Adrenal gland (tissue), 12 donors: Measurements from ENCODE around the gene ATG4B. TPM values are rescaled to one million over a fixed set of nuclear protein-coding genes. Genes with fewer than 3 reads are reported as not detected.

Experiments used
- DNase-seq, 7 donors: peaks; one replicate each; pipeline ENCODE4 v3.0.0-alpha.2; 2019 to 2020
- H3K27ac ChIP-seq, 5 donors: fragments of 200-600 bp; sonication (generic) in 4 of 5; 1 replicate in 3 of 5; 2 replicates in 2 of 5; pipeline versions ENCODE4 v1.5.1 to v1.8.0; 2016 to 2020; ENCODE audit warnings: mild to moderate bottlenecking in 1 of 5
- H3K27me3 ChIP-seq: fragments of 200-600 bp; 2 replicates; pipeline ENCODE4 v1.8.0; 2021
- H3K36me3 ChIP-seq, 2 donors: fragments of 200-600 bp; replicated peaks in 1 of 2; 1 replicate in 1 of 2; 2 replicates in 1 of 2; pipeline versions ENCODE4 v1.5.1 to v1.8.0; 2018 to 2022
- H3K4me1 ChIP-seq, 2 donors: fragments of 200-600 bp; replicated peaks in 1 of 2; 1 replicate in 1 of 2; 2 replicates in 1 of 2; pipeline versions ENCODE4 v1.5.1 to v1.8.0; 2018 to 2021
- H3K4me3 ChIP-seq, 4 donors: fragments of 200-600 bp; sonication (generic) in 3 of 4; one replicate each; pipeline ENCODE4 v1.5.1; 2016 to 2018
- H3K9me3 ChIP-seq, 3 donors: fragments of 200-600 bp; sonication (generic) in 1 of 3; replicated peaks in 1 of 3; 1 replicate in 2 of 3; 2 replicates in 1 of 3; pipeline versions ENCODE4 v1.5.1 to v1.8.0; 2016 to 2021
- POLR2A ChIP-seq, 2 donors: fragments of 450-650 bp; IDR thresholded peaks; one replicate each; pipeline ENCODE4 v1.6.1; 2017; ENCODE audit warnings: antibody characterized with exemption in 2 of 2, mild to moderate bottlenecking in 2 of 2, moderate library complexity in 1 of 2
- WGBS, 4 donors: extraction: QIAGEN DNeasy Blood & Tissue Kit in 2 of 4; methylation state at CpG; one replicate each; pipeline versions ENCODE4 v1.1.5 to v1.1.7; 2013 to 2017; 5-methylcytosine and 5-hydroxymethylcytosine counted together
- intact Hi-C, 2 donors: fragments of 100-400 bp; cut with DNase I; formaldehyde crosslinking; loops; one replicate each; pipeline versions ENCODE4 v1.14.1 to v1.15.0; 2022 to 2023
- polyA plus RNA-seq, 3 donors: library from polyadenylated mRNA; stranded (reverse); fragments of 200-250 nt in 2 of 3; fragments of 350-450 nt in 1 of 3; fragmentation: Illumina TruSeq in 1 of 3; extraction: RNeasy Lipid Tissue Mini Kit (QIAGEN cat#74804) in 1 of 3; gene quantifications; one replicate each; pipeline ENCODE4 v1.2.3, GENCODE V29; 2013 to 2014
- total RNA-seq, 9 donors: library from RNA; depleted of rRNA in 4 of 9; stranded (reverse); fragments of >200 nt in 4 of 9; fragments of 120-200 nt in 1 of 9; fragmentation: NEBNext Ultra II Directional in 1 of 9; extraction: Animal tissue kit (Norgen Biotek cat#: 25700) in 1 of 9; gene quantifications; one replicate each; pipeline versions ENCODE4 v1.1.0 to v1.2.4, GENCODE V29; 2013 to 2023
- TF ChIP-seq, protein P1 (sequence below), 6 experiments: fragments of 450-650 bp in 4 of 6; fragments of 200-600 bp in 2 of 6; sonication (generic) in 1 of 6; IDR thresholded peaks; 1 replicate in 5 of 6; 2 replicates in 1 of 6; pipeline versions ENCODE4 v1.5.1 to v1.8.0; 2016 to 2021; ENCODE audit warnings: antibody characterized with exemption in 6 of 6, mild to moderate bottlenecking in 2 of 6, moderate library complexity in 1 of 6
- donor health status: healthy with polysubstance abuse.
- donor health status: Bipolar disorder and iron deficiency.
- donor health status: DM: yes; HTN: yes; CAD: no.
- donor health status: DM: no; HTN: no; CAD: no.
- donor health status: DM: no; HTN: no; CAD: no.
- donor health status: DM: yes; HTN: yes; CAD: no.

ATG4B gene
- total and polyA plus RNA-seq, 12 donors = 37.3 to 167 (median 60.2) TPM

DNA sequence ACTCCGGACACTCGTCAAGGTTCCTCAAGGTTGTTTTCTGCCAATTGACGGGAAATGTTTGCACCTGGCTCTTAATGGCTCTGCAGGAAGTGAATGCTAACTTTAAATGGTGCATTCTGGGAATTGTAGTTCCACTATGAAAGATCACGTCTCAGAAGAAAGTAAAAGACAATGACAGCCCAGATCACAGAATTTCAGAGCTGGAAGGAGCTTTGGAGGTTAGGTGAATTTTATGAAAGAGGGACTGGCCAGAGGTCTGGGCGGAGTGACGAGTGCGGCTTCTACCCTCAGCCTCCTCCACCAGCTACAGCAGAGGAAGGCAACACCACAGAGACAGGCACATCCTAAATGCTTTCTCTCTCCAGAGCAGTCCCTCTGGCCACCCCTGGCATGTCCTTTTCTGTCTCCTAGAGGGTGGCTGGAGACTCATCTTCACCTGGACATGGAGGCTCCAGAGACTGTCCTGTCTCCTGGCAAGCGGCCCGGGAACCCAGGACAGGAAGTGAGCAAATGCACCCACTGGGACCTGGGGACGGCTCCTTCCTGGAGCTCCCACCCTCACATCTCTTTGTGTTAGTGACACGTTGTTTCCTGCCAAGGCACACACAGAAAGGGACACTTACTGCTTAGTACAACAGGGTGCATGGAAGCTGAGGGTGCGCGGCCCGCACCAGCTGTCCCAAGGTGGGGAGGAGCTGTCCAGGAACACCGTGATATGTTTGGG, 19.9 kb upstream of the ATG4B start:
- TF ChIP-seq, protein P1, sequence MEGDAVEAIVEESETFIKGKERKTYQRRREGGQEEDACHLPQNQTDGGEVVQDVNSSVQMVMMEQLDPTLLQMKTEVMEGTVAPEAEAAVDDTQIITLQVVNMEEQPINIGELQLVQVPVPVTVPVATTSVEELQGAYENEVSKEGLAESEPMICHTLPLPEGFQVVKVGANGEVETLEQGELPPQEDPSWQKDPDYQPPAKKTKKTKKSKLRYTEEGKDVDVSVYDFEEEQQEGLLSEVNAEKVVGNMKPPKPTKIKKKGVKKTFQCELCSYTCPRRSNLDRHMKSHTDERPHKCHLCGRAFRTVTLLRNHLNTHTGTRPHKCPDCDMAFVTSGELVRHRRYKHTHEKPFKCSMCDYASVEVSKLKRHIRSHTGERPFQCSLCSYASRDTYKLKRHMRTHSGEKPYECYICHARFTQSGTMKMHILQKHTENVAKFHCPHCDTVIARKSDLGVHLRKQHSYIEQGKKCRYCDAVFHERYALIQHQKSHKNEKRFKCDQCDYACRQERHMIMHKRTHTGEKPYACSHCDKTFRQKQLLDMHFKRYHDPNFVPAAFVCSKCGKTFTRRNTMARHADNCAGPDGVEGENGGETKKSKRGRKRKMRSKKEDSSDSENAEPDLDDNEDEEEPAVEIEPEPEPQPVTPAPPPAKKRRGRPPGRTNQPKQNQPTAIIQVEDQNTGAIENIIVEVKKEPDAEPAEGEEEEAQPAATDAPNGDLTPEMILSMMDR (IDR thresholded peaks at IDR 0.05) = no peak
- no peak for TF ChIP-seq POLR2A (IDR thresholded peaks at IDR 0.05)
- DNase-seq = peak in 3 of 7 donors; percentile 45 to 69 (median 57)
- peak overlapping the region in 2 of 5 donors; percentile 13 to 55 for H3K27ac ChIP-seq
- 54 to 66% (median 60%) methylated on average over 15 of the region's 15 CpGs for WGBS, 4 donors
- peak overlapping the region in 1 of 4 donors; percentile 16 for H3K4me3 ChIP-seq
- no peaks in the 10 kb centered on the region for H3K36me3 ChIP-seq
- intact Hi-C loops = no loop called here
- H3K4me1 ChIP-seq = no peaks in the 10 kb centered on the region
- H3K27me3 ChIP-seq = no peaks in the 10 kb centered on the region
- H3K9me3 ChIP-seq = no peaks in the 10 kb centered on the region

GRCh38 chr2:241618296-241618805, 19.1 kb upstream of the ATG4B start:
- no peaks in the 10 kb centered on the region for H3K4me1 ChIP-seq
- H3K9me3 ChIP-seq = no peaks in the 10 kb centered on the region
- no peaks in the 10 kb centered on the region for H3K36me3 ChIP-seq
- H3K27me3 ChIP-seq = no peaks in the 10 kb centered on the region
- intact Hi-C loops = no loop called here
- no peak overlapping the region for H3K4me3 ChIP-seq
- TF ChIP-seq POLR2A (IDR thresholded peaks at IDR 0.05) = no peak
- TF ChIP-seq, protein P1 (IDR thresholded peaks at IDR 0.05) = no peak
- H3K27ac ChIP-seq = no peak overlapping the region
- DNase-seq = no peak
- WGBS, 4 donors = 77 to 94% (median 90%) methylated on average over 5 of the region's 5 CpGs

DNA sequence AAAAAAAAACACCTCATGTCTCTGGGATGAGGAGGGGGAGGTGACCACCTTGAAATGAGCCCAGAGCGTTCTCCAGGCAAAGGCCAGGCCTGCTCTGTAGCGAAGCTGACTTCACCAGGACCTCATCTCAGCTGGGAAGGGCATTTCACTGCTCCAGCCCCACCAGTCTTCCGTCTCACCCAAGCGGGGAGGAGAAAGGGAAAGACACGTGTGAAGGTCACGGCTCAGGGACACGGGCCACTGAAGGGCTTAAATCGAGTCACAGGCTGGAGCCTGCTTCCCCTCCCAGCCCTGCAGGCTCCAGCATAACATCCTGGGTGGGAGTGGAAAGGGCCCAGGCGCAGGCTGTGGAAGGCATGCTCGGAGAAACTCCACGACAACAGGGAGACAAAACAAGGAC, 18.7 kb upstream of the ATG4B start:
- no peak for TF ChIP-seq POLR2A (IDR thresholded peaks at IDR 0.05)
- TF ChIP-seq, protein P1 (IDR thresholded peaks at IDR 0.05) = no peak
- Histone ChIP-seq H3K9me3 (no peaks in the 10 kb centered on the region), H3K36me3 (no peaks in the 10 kb centered on the region), H3K27me3 (no peaks in the 10 kb centered on the region), H3K4me1 (no peaks in the 10 kb centered on the region), H3K4me3 (no peak overlapping the region), H3K27ac (peak overlapping the region in 1 of 5 donors; percentile 1)
- intact Hi-C loops = no loop called here
- WGBS, 4 donors = 54 to 72% (median 58%) methylated on average over 8 to 11 of the region's 11 CpGs
- DNase-seq = peak in 2 of 7 donors; percentile 18 to 38

DNA sequence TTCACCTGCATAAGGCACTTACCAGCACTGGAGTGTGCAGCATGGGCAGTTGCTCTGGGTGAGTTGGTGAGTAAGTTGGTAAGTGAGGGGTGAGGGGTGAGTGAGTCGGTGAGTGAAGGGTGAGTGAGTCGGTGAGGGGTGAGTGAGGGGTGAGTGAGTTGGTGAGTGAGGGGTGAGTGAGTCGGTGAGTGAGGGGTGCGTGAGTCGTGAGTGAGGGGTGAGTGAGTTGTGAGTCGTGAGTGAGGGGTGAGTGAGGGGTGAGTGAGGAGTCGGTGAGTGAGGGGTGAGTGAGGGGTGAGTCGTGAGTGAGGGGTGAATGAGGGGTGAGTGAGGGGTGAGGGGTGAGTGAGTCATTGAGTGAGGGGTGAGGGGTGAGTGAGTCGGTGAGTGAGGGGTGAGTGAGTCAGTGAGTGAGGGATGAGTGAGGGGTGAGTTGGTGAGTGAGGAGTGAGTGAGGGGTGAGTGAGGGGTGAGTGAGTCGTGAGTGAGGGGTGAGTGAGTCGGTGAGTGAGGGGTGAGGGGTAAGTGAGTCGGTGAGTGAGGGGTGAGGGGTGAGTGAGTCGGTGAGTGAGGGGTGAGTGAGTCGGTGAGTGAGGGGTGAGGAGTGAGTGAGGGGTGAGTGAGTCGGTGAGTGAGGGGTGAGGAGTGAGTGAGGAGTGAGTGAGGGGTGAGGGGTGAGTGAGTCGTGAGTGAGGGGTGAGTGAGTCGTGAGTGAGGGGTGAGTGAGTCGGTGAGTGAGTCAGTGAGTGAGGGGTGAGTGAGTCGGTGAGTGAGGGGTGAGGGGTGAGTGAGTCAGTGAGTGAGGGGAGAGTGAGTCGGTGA, 17.7 kb upstream of the ATG4B start:
- H3K4me3 ChIP-seq = no peak overlapping the region
- H3K27me3 ChIP-seq = no peaks in the 10 kb centered on the region
- no peak overlapping the region for H3K27ac ChIP-seq
- no peaks in the 10 kb centered on the region for H3K36me3 ChIP-seq
- intact Hi-C loops = no loop called here
- DNase-seq = no peak
- 77 to 84% (median 82%) methylated on average over 16 to 20 of the region's 20 CpGs for WGBS, 4 donors
- H3K9me3 ChIP-seq = no peaks in the 10 kb centered on the region
- no peak for TF ChIP-seq POLR2A (IDR thresholded peaks at IDR 0.05)
- TF ChIP-seq, protein P1 (IDR thresholded peaks at IDR 0.05) = no peak
- H3K4me1 ChIP-seq = no peaks in the 10 kb centered on the region
